ENCODE measurements around the gene CUEDC2.
"Not testable (repeated sequence)": the region's sequence is repeated elsewhere in the genome, so short reads cannot be mapped to it uniquely, and the experiment has no call there.

CUEDC2 gene

GRCh38 chr10:102454662-102455487 lies 22.5 kb upstream of the CUEDC2 start:
- not testable (repeated sequence) for DNase-seq (ENCODE audit: low read depth in 2 of 3, low spot score in 1 of 3)

DNA sequence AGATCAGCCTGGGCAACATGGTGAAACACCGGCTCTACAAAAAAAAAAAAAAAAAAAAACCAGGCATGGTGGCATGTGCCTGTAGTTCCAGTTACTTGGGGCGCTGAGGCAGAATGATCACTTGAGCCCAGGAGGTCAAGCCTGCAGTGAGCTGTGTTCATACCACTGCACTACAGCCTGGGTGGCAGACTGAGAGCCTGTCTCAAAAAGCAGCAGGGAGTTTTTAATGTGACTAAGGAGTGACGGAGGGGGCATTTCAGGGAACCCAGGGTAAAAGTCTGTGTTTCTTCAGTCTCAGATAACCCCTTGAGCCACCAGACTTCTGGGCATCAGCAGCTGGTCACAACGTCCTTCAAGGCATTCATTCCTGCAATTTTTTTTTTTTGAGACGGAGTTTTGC lies 21.1 kb upstream of the CUEDC2 start:
- no peak for DNase-seq (ENCODE audit: low read depth in 2 of 3, low spot score in 1 of 3)

DNA sequence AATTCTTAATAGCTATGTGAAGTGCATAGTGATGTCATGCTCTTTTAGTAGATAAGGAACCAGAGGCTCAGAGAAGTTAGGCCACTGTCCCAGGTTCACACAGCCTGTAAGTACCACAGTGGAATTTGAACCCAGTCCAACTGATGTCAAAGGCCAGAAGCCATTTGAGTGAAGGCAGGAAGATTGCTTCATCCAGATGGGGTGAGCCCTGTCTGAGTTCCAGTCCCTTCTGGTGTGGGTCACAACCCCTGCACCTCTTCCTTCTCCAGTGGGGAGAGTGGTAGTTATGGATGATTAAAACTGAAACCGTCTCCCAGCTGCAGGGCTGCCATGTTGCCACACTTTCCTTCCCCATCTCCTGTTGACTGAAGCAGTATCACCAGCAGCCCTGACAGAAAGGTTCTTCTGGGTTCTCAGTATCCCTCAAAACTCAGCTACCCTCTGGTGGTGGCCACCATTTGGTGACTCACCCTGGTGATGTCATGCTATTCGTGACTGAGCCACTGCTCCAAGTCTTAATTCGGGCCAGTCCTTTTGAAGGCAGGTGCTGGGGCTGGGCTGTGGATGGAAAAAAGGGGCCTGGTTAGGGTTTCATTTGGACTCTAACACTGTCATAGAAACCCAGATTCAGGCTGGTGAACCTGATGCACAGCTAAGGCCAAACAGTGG lies 20.4 kb upstream of the CUEDC2 start:
- peak; percentile 69 to 77 (median 69) for DNase-seq (ENCODE audit: low read depth in 2 of 3, low spot score in 1 of 3)

DNA sequence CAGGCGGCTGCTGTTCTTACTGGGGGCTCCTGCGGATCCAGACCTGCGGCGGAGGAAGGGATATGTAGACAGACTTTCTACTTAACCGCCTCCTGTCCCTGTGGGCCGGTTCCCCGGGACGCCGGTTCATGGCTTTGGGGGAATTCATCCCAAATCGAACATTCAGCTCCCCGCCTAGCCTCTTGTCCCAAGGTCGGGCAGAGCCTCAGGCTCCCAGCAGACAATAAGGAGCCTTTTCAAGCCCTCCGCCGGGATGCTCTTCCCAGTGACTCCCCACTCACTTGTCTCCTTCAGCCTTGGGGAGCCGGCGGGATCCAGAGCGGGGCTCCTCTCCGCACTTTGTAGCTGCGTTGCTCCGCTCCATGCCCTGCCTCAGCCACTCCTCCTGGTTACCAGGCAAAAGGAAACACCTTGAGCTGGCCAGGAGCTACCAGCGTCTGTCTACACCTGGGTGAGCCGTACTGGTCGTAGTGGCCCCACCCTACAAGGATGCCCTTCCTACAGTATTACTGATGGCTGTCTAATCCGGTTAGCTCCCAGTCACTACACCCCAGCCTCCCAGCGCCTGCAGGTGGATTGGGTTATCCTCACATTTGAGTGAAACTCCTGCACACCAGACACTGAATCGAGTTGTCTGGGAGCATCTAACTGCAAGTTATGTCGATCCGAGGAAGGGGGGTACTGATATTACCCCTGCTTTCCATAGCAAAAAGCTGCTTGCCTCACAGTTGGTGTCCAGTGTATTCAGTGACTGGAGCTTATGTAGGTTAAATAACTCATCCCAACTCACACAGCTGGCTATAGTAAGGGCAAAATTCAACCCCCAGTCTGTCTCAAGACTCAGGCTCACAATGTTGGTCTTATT lies 19.0 kb upstream of the CUEDC2 start, which contains the start of gene C10orf95:
C10orf95 (minus strand) TSS at position 439 of the 865 bp plus-strand sequence. CDS start 450 bp downstream, outside the sequence.
- DNase-seq (ENCODE audit: low read depth in 2 of 3, low spot score in 1 of 3) = no peak

- peak; percentile 58 to 78 (median 74) for DNase-seq (ENCODE audit: low read depth in 2 of 3, low spot score in 1 of 3)
Observed at GRCh38 chr10:102450374-102451104, 18.2 kb upstream of the CUEDC2 start.

DNA sequence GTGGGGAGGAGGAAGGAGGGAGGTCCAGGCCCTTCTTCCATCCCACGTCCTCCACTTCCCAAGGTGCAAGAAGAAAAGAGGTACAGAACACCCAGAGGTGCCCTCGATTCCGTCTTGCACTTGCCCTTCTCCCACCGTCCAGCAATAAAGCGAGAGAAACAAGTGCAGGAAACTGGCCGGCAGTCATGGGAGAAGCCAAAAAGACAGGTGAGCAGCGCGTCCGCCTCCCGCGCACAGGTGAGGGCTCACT lies 17.7 kb upstream of the CUEDC2 start:
- DNase-seq (ENCODE audit: low read depth in 2 of 3, low spot score in 1 of 3) = no peak

DNA sequence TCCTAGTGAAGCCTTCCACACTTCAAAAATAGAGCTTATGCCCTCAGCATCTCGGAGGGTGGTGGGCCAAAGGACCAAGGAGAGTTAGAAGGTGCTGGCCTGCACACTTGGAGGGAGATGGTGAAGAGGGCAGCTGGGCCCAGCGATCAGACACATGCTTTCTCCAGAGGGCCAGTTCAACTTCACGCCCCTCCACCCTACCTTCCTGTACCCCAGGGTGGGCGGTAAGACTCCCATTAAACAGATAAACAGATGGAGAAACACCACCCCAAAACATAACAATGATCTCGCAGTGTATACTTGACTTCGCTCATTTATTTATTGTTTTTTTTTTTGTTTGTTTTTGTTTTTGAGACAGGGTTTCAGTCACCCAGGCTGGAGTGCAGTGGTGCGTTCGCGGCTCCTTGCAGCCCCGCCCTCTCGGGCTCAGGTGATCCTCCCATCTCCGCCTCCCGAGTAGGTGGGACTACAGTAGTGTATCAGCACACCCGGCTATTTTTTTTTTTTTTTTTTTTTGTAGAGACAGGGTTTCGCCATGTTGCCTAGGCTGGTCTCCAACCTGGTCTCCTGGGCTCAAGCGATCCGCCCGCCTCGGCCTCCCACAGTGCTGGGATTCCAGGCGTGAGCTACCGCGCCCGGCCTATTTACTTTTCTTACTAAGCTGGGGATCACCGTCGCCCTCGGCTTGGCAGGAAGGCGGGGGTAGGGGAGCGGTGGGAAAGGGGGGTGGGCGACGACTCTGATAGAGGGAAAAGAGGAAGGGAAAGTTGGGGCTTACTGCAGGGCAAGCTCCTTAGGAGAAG lies 17.1 kb upstream of the CUEDC2 start:
- DNase-seq (ENCODE audit: low read depth in 2 of 3, low spot score in 1 of 3) = peak; percentile 76 to 81 (median 78)

- no peak for DNase-seq (ENCODE audit: low read depth in 2 of 3, low spot score in 1 of 3)
Observed at GRCh38 chr10:102444851-102445250, 12.5 kb upstream of the CUEDC2 start.

GRCh38 chr10:102438374-102438773 lies 6.0 kb upstream of the CUEDC2 start:
- DNase-seq (ENCODE audit: low read depth in 2 of 3, low spot score in 1 of 3) = no peak

- no peak for DNase-seq (ENCODE audit: low read depth in 2 of 3, low spot score in 1 of 3)
Observed at GRCh38 chr10:102437515-102437914, 5.1 kb upstream of the CUEDC2 start.

DNA sequence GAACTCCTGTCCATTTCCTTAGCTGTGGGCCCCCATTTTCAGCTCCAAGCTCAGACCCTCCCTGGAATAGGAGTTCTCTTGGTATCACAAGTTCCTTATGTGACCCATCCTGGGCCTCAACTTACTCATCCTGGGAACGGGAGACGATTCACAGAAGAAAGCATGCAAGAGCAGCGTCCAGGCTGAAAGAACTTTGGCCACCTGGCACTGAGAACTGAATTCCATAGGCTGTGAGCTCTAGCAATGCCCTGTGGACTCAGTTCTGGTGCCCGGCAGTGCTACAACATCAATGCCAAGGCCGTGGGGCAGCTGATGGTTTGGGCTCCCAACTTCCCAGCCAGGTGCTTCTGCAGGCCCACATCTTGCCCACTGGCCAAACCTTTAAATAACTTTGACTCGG lies 3.9 kb upstream of the CUEDC2 start:
- no peak for DNase-seq (ENCODE audit: low read depth in 2 of 3, low spot score in 1 of 3)

DNA sequence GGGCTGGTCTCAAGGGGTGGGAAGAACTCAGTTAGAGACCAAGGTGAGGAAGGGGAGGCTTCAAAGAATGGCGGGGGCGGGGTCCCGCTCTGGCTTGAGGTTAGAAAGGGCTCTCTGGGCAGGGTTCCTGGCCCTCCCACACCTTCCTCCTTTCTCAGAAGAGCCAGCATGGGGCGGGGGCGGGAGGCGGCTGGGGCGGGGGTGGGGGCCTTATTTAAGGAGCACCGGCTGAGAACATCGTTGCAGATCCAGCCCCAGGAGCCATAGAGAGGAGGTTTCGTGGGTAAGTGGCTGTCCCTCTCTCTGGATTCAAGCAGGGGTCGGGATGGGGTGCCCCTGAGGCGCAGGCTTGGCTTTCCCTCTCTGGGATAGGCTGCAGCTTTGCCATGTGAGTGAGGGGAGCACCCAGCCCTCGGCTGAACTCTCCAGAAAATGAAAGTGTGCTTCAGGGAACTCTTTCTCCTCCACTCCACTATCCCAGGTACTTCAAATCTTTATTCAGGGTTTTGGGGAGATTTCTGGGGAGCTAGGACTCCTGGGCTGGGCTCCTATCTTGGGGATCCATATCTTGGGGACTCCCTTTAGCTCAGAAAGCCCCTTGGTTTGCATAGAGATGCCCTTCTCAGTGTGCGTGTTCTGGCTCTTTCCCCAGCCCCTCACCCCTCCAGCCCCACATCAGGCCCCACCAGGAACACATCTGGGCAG lies 3.3 kb upstream of the CUEDC2 start:
- no peak for DNase-seq (ENCODE audit: low read depth in 2 of 3, low spot score in 1 of 3)

GRCh38 chr10:102435133-102435497 lies 2.7 kb upstream of the CUEDC2 start:
- DNase-seq (ENCODE audit: low read depth in 2 of 3, low spot score in 1 of 3) = no peak

GRCh38 chr10:102434394-102435132 lies 2.2 kb upstream of the CUEDC2 start:
- DNase-seq (ENCODE audit: low read depth in 2 of 3, low spot score in 1 of 3) = no peak

DNA sequence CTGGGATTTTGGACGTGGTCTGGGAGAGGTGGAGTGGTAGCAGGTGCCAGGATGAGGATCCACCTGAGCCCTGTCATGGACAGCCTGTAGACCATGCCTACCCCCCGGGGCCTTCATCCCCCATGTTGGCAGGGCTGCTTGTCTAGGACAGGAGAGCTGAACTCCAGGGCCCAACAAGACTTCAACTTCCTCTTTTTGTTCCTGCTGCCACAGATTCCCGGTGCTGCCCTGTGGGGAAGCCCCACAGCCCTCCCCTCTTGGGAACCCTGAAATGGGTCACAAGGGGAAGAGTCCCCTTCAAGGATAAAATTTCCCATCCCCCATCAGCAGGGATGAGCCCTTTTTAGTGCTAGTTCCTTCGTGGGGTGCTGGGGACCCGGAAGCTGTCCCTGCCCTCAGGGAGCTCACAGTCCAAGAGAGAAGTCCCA lies 1.3 kb upstream of the CUEDC2 start:
- DNase-seq (ENCODE audit: low read depth in 2 of 3, low spot score in 1 of 3) = no peak

- no peak for DNase-seq (ENCODE audit: low read depth in 2 of 3, low spot score in 1 of 3)
Observed at GRCh38 chr10:102431452-102432124, 786 bp downstream of the CUEDC2 start.

- no peak for DNase-seq (ENCODE audit: low read depth in 2 of 3, low spot score in 1 of 3)
Observed at GRCh38 chr10:102429468-102429867, 2.9 kb downstream of the CUEDC2 start.

DNA sequence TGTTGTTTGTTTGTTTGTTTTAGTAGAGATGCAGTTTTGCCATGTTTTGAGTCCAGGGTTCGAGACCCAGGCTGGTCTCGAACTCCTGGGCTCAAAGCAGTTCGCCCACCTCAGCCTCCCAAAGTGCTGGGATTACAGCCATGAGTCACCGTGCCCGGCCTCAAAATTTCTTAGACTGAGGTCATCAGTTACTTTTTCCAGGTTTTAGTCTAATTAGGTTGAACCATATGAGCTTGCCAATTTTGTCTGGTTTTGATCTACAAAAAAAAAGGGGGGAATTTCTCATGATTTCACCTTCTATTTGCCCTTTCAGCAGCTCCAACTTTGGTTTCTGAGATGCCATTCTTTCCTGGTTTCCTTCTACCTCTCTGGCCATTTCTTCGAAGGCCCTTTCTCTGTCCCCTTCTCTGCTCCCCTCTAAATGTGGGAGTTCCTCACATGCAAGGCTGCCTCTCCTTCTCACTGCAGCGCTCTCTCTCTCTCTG lies 5.5 kb downstream of the CUEDC2 start:
- no peak for DNase-seq (ENCODE audit: low read depth in 2 of 3, low spot score in 1 of 3)

All from stimulated activated CD4-positive, alpha-beta T cell treated with anti-CD3 and anti-CD28 coated beads, Interleukin-12 subunit alpha, Interleukin-12 subunit beta, amount 100 ng/mL, for 48 hours (primary cell).